Astrocyte (in vitro differentiated cells and primary cell): ENCODE results near the gene TTC8.

Source experiments
- CTCF ChIP-seq: IDR thresholded peaks from 2 replicates; pipeline ENCODE4 v1.5.1; 2011; ENCODE audit warnings: low read depth, mild to moderate bottlenecking, inconsistent platforms, low read length, moderate library complexity; ENCODE audit not compliant: insufficient read depth
- EZH2 ChIP-seq: IDR thresholded peaks from 2 replicates; pipeline ENCODE4 v1.6.1; 2012; ENCODE audit warnings: mild to moderate bottlenecking, low read length, inconsistent platforms; ENCODE audit not compliant: insufficient read depth

DNA sequence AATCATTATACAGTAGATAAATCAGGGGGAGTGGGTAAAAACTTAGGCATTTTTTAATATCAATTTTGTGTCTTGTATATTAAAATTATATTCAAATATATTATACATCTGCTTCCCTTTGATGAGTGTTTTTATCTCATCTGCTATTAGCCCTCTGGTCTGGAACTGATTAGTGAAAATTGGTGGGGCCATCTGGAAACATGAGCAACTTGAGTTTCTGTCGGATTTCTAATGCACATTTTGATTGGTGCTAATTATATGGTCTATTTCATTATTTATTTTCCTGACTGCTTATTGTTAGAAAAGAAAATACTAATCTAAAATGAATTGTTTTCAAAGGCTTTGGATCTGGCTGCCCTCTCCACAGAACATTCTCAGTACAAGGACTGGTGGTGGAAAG lies 28.2 kb downstream of the TTC8 start:
- TF ChIP-seq CTCF = no peak
- TF ChIP-seq EZH2 = no peak
